ENCODE measurements around the gene VPS51. TPM values are rescaled to one million over a fixed set of nuclear protein-coding genes. Genes with fewer than 3 reads are reported as not detected.

The VPS51 gene
- total RNA-seq, 1 donor from 2014 or later = 127 TPM

DNA sequence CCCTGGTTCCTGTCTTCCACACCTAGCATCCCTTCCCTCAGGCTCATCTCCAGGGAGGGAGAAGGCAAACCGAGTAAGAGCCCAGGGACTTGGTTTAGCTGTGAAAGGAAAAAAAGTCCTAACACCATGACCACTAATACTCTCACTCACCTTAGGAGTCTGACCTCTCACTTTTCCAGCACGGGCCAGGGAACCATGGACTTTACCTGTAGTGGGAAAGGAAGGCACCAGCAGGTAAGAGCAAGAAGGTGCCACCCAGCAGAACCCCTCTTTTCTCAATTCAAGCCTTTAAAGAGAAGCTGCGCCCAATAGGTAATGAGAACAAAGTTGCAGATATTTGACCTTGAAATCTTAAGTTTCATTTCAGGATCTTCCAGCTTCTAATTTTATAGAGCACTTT lies 24.8 kb downstream of the VPS51 start:
- no peak for DNase-seq (ENCODE audit: extremely low spot score, unreplicated experiment)
- H3K27me3 Mint-ChIP-seq (ENCODE audit: unreplicated experiment) = no peaks in the 10 kb centered on the region
- TF ChIP-seq CTCF (IDR thresholded peaks at IDR 0.05) = no peak
- peaks cover 33% of the 10 kb centered on the region for H3K4me1 Mint-ChIP-seq (ENCODE audit: unreplicated experiment)
- H3K27ac Mint-ChIP-seq (ENCODE audit: unreplicated experiment) = peak overlapping the region; percentile 97
- peak overlapping the region; percentile 97 for H3K4me3 Mint-ChIP-seq (ENCODE audit: unreplicated experiment)
- H3K36me3 Mint-ChIP-seq (ENCODE audit: unreplicated experiment) = peaks cover 19% of the 10 kb centered on the region
- H3K9me3 Mint-ChIP-seq (ENCODE audit: unreplicated experiment) = no peaks in the 10 kb centered on the region

DNA sequence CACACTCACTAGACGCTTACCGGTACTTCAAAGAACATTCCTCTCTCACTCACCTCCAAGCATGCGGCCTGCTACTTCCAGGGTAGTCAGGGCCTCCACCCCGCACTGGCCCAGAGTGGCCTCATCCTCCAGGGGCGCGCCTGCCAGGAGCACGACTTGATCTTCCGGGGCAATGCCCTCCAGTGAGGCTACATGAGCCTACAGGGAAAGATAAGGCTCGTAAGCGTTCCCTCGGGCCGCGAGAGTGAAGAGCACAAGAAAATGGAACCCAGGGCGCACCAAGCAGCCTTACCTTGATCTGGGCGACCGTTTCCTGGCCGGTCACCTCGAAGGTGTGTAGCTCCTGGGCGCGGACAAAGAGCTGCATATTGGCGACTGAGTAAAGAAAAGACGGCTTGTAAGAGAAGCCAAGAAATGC lies 25.4 kb downstream of the VPS51 start:
- no peaks in the 10 kb centered on the region for H3K9me3 Mint-ChIP-seq (ENCODE audit: unreplicated experiment)
- H3K4me1 Mint-ChIP-seq (ENCODE audit: unreplicated experiment) = peaks cover 33% of the 10 kb centered on the region
- H3K4me3 Mint-ChIP-seq (ENCODE audit: unreplicated experiment) = peak overlapping the region; percentile 97
- DNase-seq (ENCODE audit: extremely low spot score, unreplicated experiment) = peak; percentile 84
- TF ChIP-seq CTCF (IDR thresholded peaks at IDR 0.05) = no peak
- H3K36me3 Mint-ChIP-seq (ENCODE audit: unreplicated experiment) = peaks cover 21% of the 10 kb centered on the region
- H3K27me3 Mint-ChIP-seq (ENCODE audit: unreplicated experiment) = no peaks in the 10 kb centered on the region
- H3K27ac Mint-ChIP-seq (ENCODE audit: unreplicated experiment) = peak overlapping the region; percentile 97

DNA sequence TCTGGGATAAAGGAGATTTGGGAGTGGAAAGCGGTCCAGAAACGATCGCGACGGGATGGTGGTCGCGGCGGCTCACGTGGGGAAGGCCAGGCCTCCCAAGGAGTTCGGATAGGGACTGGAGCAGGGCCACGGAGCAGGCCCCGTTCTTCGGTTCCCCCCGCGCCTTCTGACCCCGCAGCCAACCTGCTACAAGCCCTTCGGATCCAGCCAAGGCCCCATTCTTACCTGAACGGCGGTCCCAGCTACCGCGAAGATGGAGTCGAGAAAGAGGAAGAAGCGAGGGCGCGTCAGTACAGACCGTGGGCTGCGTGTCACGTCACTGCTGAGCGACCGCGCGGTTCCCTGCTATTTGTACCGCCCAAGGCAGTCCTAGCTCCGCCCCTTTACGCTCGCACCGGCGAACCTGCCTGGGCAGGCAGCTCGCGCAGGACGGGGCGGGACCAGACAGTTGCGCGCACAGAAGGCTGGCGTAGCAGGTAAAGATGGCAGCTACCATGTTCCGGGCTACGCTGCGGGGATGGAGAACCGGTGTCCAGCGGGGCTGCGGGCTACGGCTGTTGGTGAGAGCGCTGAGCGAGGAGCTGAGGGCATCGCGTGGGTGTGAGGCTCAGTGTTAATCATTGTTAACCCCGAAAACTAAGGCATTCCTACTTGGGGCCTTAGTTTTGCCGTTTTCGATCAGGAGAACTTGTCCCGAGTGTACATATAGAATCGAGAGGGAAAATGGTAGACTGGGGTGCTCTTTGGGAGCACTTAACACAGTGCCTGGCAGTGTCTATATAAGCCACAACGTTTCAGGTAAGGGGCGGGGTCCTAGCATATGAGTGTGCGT lies 26.1 kb downstream of the VPS51 start, which contains the start of the genes FAU and MRPL49:
Gene FAU (minus strand): TSS at position 270 of the 832 bp plus-strand sequence. CDS start 321 bp downstream, outside the sequence.
Gene MRPL49 (plus strand): TSS at position 457 of the 832 bp plus-strand sequence. CDS start 26 bp downstream, at position 483.
- TF ChIP-seq CTCF (IDR thresholded peaks at IDR 0.05) = no peak
- Mint-ChIP-seq H3K27me3 (ENCODE audit: unreplicated experiment) (no peaks in the 10 kb centered on the region), H3K4me1 (ENCODE audit: unreplicated experiment) (peaks cover 28% of the 10 kb centered on the region), H3K4me3 (ENCODE audit: unreplicated experiment) (peak within 1 kb of the TSS; percentile 97), H3K27ac (ENCODE audit: unreplicated experiment) (peak within 1 kb of the TSS; percentile 97), H3K36me3 (ENCODE audit: unreplicated experiment) (peaks cover 26% of the 10 kb centered on the region), H3K9me3 (ENCODE audit: unreplicated experiment) (no peaks in the 10 kb centered on the region)
- DNase-seq (ENCODE audit: extremely low spot score, unreplicated experiment) = peak; percentile 99

DNA sequence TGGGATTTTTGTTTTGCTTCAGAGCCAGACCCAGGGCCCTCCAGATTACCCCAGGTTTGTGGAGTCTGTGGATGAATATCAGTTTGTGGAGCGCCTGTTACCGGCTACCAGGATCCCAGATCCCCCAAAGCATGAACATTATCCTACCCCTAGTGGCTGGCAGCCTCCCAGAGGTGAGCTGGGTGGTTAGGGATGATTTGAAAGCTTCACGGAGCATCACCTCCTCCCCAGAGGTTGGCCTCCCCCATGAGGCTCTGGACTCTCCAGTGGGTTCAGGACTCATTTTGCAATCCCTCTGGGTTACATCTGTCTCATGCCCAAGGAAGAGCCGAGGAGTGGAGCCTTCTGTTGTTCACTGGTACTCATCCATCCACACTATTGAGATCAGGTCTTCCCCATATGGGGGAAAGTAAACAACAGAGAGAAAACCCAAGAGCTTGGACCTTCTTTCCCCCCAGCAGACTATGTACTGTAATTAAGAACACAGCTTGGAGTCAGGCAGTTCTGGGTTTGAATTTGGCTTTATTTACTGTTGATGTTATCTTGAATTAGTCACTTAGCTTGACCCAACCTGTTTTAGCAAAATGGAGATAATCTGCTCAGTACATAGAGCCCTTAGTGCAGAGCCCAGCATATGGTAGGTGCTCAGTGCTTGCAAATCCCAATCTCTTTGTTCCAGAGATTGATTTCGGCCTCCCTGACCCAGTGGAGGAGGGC lies 28.6 kb downstream of the VPS51 start:
- H3K4me1 Mint-ChIP-seq (ENCODE audit: unreplicated experiment) = peaks cover 27% of the 10 kb centered on the region
- no peak for DNase-seq (ENCODE audit: extremely low spot score, unreplicated experiment)
- peak overlapping the region; percentile 22 for H3K4me3 Mint-ChIP-seq (ENCODE audit: unreplicated experiment)
- H3K36me3 Mint-ChIP-seq (ENCODE audit: unreplicated experiment) = peaks cover 16% of the 10 kb centered on the region
- no peaks in the 10 kb centered on the region for H3K9me3 Mint-ChIP-seq (ENCODE audit: unreplicated experiment)
- peak overlapping the region; percentile 52 for H3K27ac Mint-ChIP-seq (ENCODE audit: unreplicated experiment)
- H3K27me3 Mint-ChIP-seq (ENCODE audit: unreplicated experiment) = no peaks in the 10 kb centered on the region
- TF ChIP-seq CTCF (IDR thresholded peaks at IDR 0.05) = no peak

Measured in osteocyte (in vitro differentiated cells).